HG02852 (cell line): ENCODE measurements around the gene TULP1.
"Not testable (repeated sequence)": the region's sequence is repeated elsewhere in the genome, so short reads cannot be mapped to it uniquely, and the experiment has no call there.

Experiments
- ATAC-seq: cut with Tn5 transposase; IDR thresholded peaks from one replicate; pipeline ENCODE4 v1.9.1; 2021; ENCODE audit warnings: mild to moderate bottlenecking, moderate library complexity; ENCODE audit not compliant: unreplicated experiment

TULP1 gene

DNA sequence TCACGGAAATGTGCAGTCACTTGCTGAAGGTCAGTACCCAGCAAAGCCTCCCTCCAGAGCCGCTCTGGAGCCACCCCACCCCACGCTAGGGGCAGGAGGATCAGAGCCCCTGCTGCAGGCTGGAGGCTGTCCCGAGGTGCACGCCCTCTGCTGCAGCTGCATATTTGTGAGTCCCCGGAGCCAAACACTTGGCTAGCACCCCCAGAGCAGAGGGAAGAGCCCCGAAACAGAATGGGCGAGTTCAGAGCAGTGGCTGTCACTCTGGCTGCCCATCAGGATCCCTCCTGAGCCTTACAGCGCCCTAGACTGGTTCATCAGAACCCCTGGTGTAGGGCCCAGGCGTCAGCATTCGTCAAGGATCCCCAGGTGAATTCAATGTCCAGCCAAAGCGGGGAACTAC, 9.5 kb upstream of the TULP1 start:
- ATAC-seq = no peak

DNA sequence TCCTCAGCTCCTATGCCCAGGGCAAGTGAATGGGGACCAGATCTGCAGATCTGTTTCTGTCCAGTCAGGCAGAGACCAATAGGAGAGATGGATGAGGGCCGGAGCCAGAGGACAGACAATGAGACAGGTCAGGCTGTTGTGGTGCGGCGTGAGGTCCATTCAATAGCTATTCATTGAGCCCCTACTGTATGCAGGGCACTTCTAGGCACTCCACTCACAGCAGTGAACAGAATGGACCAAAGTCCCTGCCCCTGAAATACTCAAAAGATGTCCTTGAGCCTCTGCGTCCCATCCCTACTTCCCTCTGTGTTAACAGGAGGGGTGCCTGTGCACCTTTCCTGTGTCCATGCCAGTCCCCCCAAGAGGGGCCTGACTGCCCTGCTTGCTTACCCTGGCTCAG, 8.5 kb upstream of the TULP1 start:
- no peak for ATAC-seq

DNA sequence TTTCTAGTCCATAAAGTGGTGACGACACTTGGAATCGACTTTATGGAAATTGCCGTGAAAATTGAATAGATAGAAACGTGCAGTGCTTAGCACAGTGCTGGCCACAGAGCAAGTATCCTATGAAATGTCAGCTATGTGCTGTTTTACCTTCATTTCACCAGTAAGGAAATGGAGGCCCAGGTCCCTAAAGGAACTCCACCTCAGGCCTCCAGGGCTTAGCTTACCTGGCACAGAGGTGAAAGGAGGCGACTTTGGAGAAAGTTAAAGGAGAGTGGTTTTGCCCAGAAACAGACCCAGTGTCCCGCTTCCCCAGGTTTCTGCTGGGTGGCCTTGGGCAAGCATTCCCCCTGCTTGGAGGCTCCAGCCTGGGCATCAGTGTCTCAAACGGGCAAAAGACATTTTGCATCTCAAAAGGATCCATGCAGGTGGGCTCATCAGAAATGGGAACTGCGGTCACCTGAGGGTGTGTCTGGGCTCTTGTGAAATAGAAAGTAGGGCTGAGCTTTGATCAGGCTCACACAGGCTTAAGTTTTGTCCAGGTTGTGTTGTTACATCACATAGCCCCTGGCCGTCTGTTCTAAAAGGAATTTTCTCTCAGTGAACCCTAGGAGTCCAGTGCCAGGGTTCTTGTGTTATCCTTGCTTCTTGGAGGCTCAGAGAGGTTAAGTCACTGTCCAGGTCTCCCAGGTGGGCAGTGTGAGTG, 6.8 kb upstream of the TULP1 start:
- ATAC-seq = no peak

DNA sequence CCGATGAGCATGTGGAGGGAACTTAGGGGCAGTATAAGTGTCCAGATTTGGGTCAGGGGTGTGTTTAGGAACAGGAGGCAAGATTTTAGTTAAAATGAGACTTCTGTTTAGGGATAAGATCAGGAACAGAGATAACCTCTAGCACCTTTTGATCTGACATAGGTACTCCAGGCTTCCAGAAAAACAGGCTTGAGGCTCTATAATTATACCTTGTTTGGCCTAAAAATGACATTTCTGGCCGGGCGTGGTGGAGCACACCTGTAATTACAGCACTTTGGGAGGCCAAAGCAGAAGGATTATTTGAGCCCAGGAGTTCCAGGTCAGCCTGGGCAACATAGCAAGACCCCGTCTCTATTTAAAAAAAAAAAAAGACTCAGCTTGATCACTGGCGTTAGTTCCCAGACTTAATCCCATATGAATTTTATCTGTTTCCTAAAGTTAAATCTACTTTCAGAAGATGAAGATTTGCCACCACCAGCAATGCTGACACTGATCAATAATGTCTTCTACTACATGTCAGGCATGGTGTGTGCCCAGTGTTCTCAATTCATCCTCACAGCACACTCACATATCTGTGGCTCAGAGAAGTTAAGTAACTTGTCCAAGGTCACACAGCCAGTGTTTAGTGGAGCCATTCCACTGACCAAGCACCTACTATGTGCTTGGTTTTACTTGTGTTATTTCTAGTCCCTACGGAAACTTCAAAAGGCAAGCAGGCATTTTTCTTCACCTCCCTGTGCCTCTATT, 6.0 kb upstream of the TULP1 start:
- ATAC-seq = no peak

DNA sequence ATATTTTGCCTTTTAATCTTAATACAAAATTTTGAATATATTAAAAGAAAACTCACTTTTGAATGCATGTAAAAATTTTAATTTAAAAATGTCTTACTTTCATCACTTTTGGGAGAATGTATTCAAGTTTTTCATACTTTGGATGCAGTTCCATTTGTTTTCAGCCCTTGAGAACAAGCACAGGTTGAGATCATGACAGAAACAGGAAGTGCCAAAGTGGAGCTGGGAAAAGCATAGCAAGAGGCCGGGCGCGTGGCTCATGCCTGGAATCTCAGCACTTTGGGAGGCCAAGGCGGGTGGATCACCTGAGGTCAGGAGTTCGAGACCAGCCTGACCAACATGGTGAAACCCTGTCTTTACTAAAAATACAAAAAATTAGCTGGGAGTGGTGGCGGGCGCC, 5.3 kb upstream of the TULP1 start:
- not testable (repeated sequence) for ATAC-seq

DNA sequence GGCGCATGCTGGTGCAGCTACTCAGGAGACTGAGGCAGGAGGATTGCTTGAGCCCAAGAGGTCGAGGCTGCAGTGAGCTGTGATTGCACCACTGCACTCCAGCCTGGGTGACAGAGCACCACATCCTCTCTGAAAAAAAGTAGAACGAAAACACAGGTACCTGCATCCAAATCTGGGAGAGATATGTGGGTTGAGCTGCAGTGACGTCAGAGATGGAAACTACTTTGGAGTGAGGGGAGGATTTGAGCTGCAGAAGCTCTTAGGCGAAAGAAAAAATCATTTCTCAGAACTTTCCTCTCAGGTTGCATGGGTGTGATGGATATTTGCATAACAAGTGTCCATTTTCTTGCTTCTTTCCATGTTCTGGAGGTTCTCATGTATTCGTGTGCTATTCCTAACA, 4.0 kb upstream of the TULP1 start:
- ATAC-seq = no peak

DNA sequence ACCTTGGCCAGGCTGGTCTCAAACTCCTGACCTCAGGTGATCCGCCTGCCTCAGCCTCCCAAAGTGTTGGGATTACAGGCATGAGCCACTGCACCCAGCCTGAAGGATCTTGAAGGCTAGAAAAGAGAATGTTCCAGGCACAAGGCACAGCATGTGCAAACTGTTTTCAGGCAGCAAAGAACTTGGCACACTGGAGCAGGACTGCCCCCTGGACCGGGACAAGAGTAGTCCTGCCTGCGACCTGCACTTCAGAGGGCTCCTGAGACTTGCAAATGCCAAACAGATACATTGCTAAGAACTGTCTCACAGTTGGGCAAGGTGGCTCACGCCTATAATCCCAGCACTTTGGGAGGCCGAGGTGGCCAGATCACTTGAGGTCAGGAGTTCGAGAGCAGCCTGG, 3.2 kb upstream of the TULP1 start:
- not testable (repeated sequence) for ATAC-seq

DNA sequence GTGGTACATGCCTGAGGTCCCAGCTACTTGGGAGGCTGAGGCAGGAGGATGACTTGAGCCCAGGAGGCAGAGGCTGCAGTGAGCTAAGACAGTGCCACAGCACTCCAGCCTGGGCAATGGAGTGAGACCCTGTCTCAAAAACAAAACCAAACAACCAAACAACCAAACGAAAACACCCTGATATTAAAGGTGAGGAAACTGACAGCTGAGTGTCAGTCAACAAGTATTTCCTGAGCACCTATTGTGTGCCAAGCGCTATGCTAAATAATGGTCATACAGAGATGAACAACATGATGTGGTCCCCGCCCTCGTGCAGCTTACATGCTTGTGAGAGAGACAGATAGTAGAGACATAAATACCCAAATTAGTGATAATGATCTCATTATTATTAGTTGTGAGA, 1.9 kb upstream of the TULP1 start:
- ATAC-seq = no peak

DNA sequence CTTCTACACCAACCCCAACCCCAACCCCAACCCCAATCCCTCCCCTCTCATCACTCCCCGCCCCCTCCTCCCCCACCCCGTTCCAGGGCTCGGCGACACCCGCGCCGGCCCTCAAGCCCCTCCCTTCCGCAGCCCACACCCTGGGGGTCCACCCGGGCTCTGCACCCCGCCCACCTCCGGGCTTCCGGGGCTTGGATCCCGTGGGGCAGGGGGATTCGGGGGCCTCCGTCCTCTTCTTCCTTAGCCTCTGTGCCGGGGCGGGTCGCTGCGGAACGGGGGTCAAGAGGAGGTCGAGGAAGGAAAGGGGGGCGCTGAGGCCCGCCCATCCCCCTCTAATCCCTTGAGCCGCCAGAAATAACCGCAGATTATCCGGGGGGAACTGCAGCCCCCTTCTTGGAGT, 690 bp downstream of the TULP1 start:
- ATAC-seq = no peak

DNA sequence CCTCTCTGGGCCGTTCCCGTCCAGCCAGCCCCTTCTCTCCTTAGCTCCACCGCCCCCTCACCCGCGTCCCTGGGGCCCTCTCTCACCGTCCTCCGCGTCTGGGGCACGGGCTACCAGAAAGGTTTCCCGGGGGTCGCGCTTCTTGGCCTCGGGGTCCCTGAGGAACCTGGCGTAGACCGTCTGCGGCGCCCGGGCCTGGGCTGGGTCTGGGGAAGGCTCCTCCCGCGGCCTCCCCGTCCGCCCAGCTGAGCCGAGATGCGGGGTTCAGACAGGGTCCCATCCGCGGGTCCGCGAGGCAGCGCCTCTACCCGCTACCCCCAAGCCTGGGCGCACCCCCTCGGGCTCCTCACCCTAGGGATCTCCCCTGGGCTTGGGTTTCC, 1.1 kb downstream of the TULP1 start:
- ATAC-seq = no peak

DNA sequence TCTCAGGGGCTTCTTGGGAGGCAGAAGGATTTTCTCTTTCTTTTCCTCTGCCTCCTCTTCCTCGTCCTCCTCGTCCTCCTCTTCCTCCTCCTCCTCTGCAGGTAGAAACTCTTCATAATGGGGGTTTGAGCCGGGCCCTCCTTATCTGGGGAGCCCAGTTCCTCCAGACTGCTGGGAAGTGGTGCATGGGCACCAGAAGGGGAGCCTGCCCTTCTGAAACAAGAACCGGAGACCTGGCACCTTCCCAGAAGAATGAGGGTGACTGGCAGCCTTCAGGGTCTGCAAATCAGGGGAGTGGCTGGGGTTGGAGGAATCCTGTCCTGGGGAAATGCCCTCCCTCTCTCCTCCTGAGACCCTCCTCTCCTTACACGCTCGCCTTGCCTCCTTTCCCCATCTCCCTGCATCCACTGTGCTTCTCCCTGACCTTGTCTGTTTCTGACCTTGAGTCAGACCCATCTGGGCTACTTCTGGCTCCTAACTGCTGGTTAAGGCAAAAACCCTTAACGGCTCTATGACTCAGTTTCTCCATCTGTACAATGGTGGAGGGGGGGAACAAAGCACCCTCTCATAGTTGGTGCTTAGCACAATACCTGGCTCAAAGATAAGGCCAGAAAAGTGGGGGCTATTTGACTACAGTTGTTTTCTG, 1.7 kb downstream of the TULP1 start:
- ATAC-seq = no peak

DNA sequence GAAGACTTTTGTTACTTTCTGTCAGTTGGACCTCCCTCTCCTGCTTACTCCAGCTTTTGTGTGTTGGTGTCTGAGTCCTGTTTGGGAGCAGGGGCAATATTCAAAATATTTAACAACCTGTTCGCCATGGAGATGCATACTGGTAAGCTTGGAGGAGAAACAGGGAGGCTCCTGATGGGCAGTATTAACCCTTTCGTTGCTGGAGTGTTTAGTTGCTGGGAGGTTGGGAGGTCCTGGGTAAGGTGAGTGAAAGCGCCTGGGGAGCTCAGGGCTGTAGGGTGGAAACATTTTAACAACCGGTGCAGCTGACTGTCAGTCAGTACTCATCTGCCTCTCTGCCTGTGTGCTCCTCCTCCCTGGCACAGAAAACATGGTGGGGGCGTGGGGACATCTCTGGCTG, 4.2 kb downstream of the TULP1 start:
- ATAC-seq = no peak

DNA sequence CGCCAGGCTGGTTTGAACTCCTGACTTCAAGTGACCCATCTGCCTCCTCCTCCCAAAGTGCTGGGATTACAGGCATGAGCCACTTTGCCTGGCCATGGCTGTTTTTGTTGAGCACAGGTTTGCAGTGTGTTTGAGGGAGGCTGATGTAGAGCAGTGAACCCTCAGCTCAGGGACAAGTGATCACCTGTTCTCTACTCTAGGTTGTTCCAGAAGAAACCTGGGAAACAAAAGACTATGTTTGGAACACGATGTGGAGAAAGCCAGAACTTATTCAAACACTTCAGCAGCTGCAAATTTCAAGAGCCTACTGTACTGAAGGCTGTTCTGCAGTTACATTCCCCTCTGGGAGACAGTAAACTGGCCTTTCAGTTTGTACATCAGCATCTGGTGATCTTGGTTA, 4.7 kb downstream of the TULP1 start:
- no peak for ATAC-seq

DNA sequence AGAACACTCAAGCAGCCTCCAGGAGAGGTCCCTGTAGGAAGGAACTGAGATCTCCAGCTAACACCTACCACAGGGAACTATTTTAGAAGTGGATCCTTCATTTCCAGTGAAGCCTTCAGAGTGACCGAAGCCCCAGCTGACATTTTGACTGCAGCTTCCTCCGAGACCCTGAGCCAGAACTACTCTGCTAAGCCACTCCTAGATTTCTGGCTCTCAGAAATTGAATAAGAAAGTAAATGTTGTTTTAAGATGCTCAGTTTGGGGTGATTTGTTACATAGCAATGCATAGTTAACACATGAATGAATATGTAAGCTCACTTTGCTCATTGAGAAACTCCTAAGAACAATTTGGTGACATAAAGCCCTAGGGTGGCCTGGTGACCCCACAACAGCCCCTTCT, 5.5 kb downstream of the TULP1 start:
- no peak for ATAC-seq

DNA sequence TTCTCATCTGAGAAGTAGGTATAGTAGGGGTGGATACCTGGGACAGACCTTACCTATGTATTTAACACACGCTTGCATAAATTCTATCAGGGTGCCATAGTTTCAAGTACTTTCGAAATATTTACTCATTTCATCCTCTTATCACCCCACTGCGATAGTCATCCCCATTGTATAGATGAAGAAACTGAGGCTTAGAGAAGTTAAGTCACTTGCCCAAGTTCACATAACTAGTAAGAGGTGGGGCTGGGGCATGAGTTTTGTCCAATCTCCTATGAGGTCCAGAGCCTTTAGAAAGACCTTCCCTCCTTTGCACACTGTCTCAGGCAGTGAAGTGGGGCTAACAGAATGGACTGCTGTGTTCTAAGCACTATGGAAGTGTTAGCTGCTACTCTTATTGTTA, 6.2 kb downstream of the TULP1 start:
- ATAC-seq = no peak

DNA sequence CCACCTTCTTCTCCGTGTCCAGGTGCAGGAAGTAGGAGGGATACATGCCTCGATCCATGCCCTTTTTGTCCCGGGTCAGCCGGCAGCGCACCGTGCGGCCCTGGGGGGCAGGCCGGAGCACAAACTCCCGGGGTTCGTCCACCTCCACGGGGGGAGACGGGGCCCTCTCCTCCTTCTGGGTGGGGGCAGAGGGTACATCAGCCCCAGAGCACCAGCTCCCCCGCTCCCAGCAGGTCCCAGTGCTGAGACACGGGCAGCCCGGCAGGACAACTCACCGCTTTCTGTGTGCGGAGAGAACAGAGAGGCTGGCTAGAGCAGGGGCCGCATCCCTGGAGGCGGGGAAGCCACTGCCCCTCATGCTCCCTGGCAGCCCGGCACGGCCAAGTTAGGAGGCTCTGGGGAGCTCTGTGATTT, 6.7 kb downstream of the TULP1 start:
- no peak for ATAC-seq

DNA sequence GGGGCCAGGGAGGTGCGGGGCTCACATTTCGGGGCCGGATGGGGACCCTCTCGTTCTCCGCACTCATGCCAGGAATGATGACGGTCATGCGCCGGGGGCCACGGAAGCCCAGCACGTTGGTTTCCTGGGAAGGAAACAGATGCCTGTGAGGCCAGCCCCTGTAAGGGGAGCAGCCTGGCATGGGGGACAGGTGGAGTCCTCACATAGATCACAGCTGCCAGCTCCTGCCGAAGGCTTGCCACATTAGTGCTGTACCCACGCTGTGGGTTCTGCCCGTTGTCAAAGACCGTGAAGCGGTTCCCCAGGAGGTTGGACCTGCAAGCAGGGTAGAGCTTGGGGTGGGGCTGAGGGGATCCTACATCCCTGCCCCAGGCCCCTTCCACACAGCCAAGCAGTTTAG, 9.2 kb downstream of the TULP1 start:
- no peak for ATAC-seq

DNA sequence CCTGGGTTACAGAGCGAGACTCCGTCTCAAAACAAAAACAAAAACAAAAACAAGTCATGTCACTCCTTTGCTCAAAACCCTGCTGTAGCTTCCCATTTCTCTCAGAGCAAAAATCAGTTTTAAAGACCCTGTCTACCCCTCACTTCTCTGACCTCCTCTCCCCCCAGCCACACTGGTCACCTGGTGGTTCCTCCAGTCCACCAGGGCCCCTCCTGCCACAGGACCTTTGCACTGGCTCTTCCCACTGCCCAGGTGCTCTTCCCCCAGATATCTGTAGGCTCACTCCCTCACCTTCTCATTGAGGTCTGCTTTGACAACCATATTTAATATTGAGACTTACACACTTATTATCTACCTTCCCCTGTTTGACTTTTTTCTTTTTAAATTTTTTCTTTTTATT, 10.9 kb downstream of the TULP1 start:
- no peak for ATAC-seq

DNA sequence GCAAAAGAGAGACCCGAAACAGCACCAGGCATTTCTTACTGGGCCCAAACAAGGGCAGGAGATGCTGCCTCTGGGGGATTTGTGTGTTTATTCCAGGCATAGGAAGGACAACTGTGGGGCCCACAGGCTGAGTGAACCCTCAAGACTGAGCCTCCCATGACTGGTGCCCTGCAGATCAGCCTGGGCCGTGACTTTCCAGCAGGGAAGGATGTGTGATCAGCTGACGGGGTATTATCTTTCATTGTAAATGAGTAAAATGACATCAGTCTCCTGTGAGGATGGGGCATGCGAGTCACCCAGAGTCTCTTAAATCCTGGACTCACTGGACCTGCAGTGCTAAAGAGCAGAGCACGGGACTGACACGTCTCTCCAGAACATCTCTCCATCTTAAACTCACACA, 11.9 kb downstream of the TULP1 start:
- ATAC-seq = no peak

DNA sequence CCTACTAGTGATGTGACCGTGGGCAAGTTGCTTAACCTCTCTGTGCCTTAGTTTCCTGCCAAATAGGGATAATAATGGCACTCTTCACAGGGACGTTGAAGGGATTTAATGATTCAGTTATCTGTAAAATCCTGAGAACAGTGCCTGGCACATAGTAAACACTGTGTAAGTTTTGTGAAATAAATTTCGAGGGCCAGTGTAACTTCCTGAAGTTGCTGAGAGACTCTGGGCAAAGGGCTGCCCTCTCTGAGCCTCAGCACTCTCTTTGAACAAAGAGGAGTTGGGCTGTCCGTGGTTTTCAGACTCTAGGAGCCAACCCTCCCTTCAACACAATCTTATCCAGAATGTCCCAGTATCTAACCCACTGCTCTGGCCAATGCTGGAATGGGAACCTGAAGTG, 13.3 kb downstream of the TULP1 start:
- ATAC-seq = no peak

DNA sequence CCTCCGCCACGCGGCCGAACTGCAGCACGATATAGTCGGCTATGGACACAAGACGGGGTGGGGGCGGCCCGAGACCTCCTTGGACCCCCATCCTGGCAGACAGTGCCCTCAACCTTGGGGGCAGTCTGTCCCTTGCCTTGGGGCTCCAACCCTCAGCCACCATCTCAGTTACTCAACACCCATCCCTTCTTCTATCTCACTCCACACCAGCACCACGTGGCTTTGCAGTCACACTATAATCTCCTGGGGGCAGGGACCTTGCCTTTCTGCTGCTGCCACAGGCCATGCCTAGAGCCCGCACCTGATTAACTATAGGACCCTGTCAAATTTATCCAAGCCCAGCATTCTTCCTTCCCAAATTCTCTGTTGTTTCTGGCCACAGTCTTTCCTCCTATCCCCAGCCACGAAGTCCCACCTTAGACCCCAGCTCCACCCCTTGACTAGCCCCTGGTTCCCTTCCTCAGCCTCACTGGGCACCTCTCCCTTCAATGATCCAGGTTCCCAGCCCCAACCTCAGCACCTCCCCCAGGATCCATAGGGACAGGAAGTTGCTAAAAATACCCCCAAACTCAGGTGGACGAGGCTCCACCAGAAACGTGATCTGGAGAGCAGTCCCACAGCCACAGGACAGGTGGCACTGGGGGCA, 14.2 kb downstream of the TULP1 start:
- ATAC-seq = no peak
